SK-N-SH (cell line): Measurements from ENCODE around the gene ZWINT. TPM values are rescaled to one million over a fixed set of nuclear protein-coding genes. Genes with fewer than 3 reads are reported as not detected.

ENCODE experiments used
- CTCF ChIA-PET: fragments of 300-600, 350-600 bp; formaldehyde crosslinking; extraction: SDS; loops from one replicate; lab custom pipeline; 2021; lab: Yijun Ruan, JAX
- POLR2A ChIA-PET: fragments of 350-600 bp; sonication (Branson Sonifier 250); formaldehyde crosslinking; extraction: SDS; loops from one replicate; lab custom pipeline; 2020; ENCODE audit warnings: antibody characterized with exemption, inconsistent platforms; lab: Yijun Ruan, JAX
- DNase-seq: peaks from one replicate; pipeline ENCODE4 v3.0.0; 2012
- H2AFZ ChIP-seq: fragments of 200-600 bp; sonication (generic); 2 replicates; pipeline ENCODE4 v1.8.1; 2016; ENCODE audit warnings: antibody characterized with exemption, mild to moderate bottlenecking, low read depth
- H3F3A ChIP-seq: fragments of 200-600 bp; sonication (generic); replicated peaks from 2 replicates; pipeline ENCODE3; 2016; ENCODE audit warnings: antibody characterized with exemption, mild to moderate bottlenecking; ENCODE audit not compliant: insufficient read depth
- H3K27ac ChIP-seq, 2 experiments: fragments of 200-500 bp in 1 of 2; fragments of 200-600 bp in 1 of 2; sonication (Bioruptor generic) in 1 of 2; sonication (generic), shearing (Covaris generic) in 1 of 2; 2 replicates each; pipeline versions ENCODE4 v1.5.1 to v1.6.1; 2014 to 2016; ENCODE audit warnings: low read depth in 2 of 2, inconsistent platforms in 1 of 2, low read length in 1 of 2, mild to moderate bottlenecking in 1 of 2, mixed read lengths in 1 of 2
- H3K27me3 ChIP-seq: fragments of 200-600 bp; sonication (generic), shearing (Covaris generic); 2 replicates; pipeline ENCODE4 v1.6.1; 2016; ENCODE audit warnings: mixed run types; ENCODE audit not compliant: insufficient read depth
- H3K36me3 ChIP-seq, 2 experiments: fragments of 200-500 bp in 1 of 2; fragments of 200-600 bp in 1 of 2; sonication (Bioruptor generic) in 1 of 2; sonication (generic) in 1 of 2; replicated peaks in 1 of 2; 2 replicates each; pipeline versions ENCODE3 to v1.5.1; 2014 to 2016; ENCODE audit warnings: low read length in 1 of 2, mild to moderate bottlenecking in 1 of 2; ENCODE audit not compliant: insufficient read depth in 2 of 2, control insufficient read depth in 1 of 2
- H3K4me1 ChIP-seq, 2 experiments: fragments of 200-500 bp in 1 of 2; fragments of 200-600 bp in 1 of 2; sonication (Bioruptor generic) in 1 of 2; sonication (generic), shearing (Covaris generic) in 1 of 2; 2 replicates each; pipeline versions ENCODE4 v1.5.1 to v1.6.1; 2014 to 2016; ENCODE audit warnings: low read depth in 1 of 2, low read length in 1 of 2, mixed run types in 1 of 2; ENCODE audit not compliant: insufficient read depth in 2 of 2, control insufficient read depth in 1 of 2
- H3K4me2 ChIP-seq: fragments of 200-600 bp; sonication (generic), shearing (Covaris generic); 2 replicates; pipeline ENCODE4 v1.6.1; 2017; ENCODE audit warnings: mixed run types
- H3K4me3 ChIP-seq, 2 experiments: fragments of 200-500 bp in 1 of 2; fragments of 200-600 bp in 1 of 2; sonication (Bioruptor generic) in 1 of 2; sonication (generic), shearing (Covaris generic) in 1 of 2; 2 replicates each; pipeline versions ENCODE4 v1.5.1 to v1.8.1; 2014 to 2016; ENCODE audit warnings: low read depth in 2 of 2, inconsistent platforms in 1 of 2, low read length in 1 of 2, mild to moderate bottlenecking in 1 of 2, mixed read lengths in 1 of 2, moderate library complexity in 1 of 2
- H3K79me2 ChIP-seq: fragments of 200-600 bp; sonication (generic); 2 replicates; pipeline ENCODE4 v1.8.1; 2017; ENCODE audit warnings: mild to moderate bottlenecking; ENCODE audit not compliant: insufficient read depth
- H3K9ac ChIP-seq: fragments of 200-600 bp; sonication (generic); 2 replicates; pipeline ENCODE4 v1.6.1; 2017; ENCODE audit warnings: mixed run types
- H3K9me2 ChIP-seq: fragments of 200-600 bp; sonication (generic); 2 replicates; pipeline ENCODE4 v1.6.1; 2017; ENCODE audit warnings: mixed run types
- H3K9me3 ChIP-seq: fragments of 200-600 bp; sonication (generic); 2 replicates; pipeline ENCODE4 v1.6.1; 2017; ENCODE audit warnings: mixed run types, mild to moderate bottlenecking, moderate library complexity
- H4K20me1 ChIP-seq: fragments of 200-600 bp; sonication (generic); 2 replicates; pipeline ENCODE4 v1.6.1; 2017; ENCODE audit warnings: mild to moderate bottlenecking, mixed run types; ENCODE audit not compliant: insufficient read depth
- CHD2 ChIP-seq: fragments of 150-350 bp; IDR thresholded peaks from 2 replicates; pipeline ENCODE4 v1.6.1; 2018; ENCODE audit warnings: low read length; ENCODE audit not compliant: partially characterized antibody
- EP300 ChIP-seq, 2 experiments: IDR thresholded peaks; 2 replicates each; pipeline versions ENCODE4 v1.4.0 to v1.6.1; 2012; ENCODE audit warnings: borderline replicate concordance in 1 of 2, low read depth in 1 of 2, low read length in 1 of 2
- FOXM1 ChIP-seq: IDR thresholded peaks from 2 replicates; pipeline ENCODE4 v1.4.0; 2012; ENCODE audit warnings: low read depth, mild to moderate bottlenecking
- JUND ChIP-seq: IDR thresholded peaks from 2 replicates; pipeline ENCODE4 v1.4.0; 2012
- MAX ChIP-seq: IDR thresholded peaks from 2 replicates; pipeline ENCODE4 v1.4.0; 2012; ENCODE audit warnings: low read depth
- MEF2A ChIP-seq: IDR thresholded peaks from 2 replicates; pipeline ENCODE4 v1.4.0; 2012; ENCODE audit warnings: low read depth, borderline replicate concordance
- RCOR1 ChIP-seq: fragments of 150-350 bp; IDR thresholded peaks from 2 replicates; pipeline ENCODE4 v1.6.1; 2017; ENCODE audit warnings: antibody characterized with exemption, low read length
- RXRA ChIP-seq: IDR thresholded peaks from 2 replicates; pipeline ENCODE4 v1.4.0; 2012; ENCODE audit warnings: low read depth, mild to moderate bottlenecking, borderline replicate concordance
- YY1 ChIP-seq: IDR thresholded peaks from 2 replicates; pipeline ENCODE4 v1.4.0; 2012; ENCODE audit warnings: low read depth, mild to moderate bottlenecking
- polyA plus RNA-seq, 3 experiments: library from polyadenylated mRNA; depleted of rRNA; stranded (reverse); fragments of >200 nt; gene quantifications; 2 replicates each; pipeline ENCODE4 v1.2.3, GENCODE V29; 2012
- TF ChIP-seq, protein P1 (sequence below): IDR thresholded peaks from 2 replicates; pipeline ENCODE4 v1.4.0; 2012; ENCODE audit warnings: low read depth, borderline replicate concordance
- TF ChIP-seq, protein P2 (sequence below): IDR thresholded peaks from 2 replicates; pipeline ENCODE4 v1.6.1; 2012; ENCODE audit warnings: mild to moderate bottlenecking, low read depth, low read length, moderate library complexity
- TF ChIP-seq, protein P3 (sequence below): IDR thresholded peaks from 2 replicates; pipeline ENCODE4; 2012

Gene ZWINT
- polyA plus RNA-seq, 1 of the 3 experiments (the other 2 are of a cell fraction), result 49.3 TPM

DNA sequence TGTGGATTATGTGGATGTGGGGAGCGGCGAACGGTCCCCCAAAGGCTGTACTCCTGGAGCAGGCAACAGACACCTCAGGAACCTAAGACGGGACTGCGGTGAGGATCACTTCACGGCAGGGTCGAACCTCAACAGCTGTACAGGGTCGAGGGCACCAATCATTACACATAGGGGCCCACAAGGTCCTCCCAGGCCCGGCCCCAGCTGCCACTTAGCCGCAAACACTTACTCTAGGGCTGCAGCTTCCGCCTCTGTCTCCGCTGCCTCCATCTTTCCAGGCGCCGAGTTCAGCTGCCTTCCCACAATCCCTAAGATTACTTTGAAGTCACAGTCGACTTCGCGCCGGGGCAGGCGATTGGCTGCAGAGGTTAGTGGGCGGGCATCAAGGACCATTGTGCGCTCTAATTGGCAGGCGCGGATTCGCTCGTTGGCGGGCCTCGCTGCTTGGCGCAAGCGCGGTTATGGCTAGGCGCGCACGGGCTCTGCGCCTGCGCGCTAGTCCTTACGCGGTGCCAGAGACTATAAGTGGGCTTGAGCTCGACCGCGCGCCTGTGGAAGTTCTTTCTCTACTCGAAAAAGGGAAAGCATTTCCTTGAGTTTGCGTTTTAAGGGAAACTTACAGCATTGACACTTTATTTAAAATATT, at the start of gene ZWINT (continued):
- TF ChIP-seq, protein P1, sequence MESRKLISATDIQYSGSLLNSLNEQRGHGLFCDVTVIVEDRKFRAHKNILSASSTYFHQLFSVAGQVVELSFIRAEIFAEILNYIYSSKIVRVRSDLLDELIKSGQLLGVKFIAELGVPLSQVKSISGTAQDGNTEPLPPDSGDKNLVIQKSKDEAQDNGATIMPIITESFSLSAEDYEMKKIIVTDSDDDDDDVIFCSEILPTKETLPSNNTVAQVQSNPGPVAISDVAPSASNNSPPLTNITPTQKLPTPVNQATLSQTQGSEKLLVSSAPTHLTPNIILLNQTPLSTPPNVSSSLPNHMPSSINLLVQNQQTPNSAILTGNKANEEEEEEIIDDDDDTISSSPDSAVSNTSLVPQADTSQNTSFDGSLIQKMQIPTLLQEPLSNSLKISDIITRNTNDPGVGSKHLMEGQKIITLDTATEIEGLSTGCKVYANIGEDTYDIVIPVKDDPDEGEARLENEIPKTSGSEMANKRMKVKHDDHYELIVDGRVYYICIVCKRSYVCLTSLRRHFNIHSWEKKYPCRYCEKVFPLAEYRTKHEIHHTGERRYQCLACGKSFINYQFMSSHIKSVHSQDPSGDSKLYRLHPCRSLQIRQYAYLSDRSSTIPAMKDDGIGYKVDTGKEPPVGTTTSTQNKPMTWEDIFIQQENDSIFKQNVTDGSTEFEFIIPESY, result no peak
- TF ChIP-seq MAX, result peak; percentile 31; the same call in 1 of the 2 replicates
- peak; percentile 89 for TF ChIP-seq CHD2
- TF ChIP-seq YY1, result peak; percentile 87
- no peak for TF ChIP-seq JUND
- no peak for TF ChIP-seq RXRA
- TF ChIP-seq, protein P2, sequence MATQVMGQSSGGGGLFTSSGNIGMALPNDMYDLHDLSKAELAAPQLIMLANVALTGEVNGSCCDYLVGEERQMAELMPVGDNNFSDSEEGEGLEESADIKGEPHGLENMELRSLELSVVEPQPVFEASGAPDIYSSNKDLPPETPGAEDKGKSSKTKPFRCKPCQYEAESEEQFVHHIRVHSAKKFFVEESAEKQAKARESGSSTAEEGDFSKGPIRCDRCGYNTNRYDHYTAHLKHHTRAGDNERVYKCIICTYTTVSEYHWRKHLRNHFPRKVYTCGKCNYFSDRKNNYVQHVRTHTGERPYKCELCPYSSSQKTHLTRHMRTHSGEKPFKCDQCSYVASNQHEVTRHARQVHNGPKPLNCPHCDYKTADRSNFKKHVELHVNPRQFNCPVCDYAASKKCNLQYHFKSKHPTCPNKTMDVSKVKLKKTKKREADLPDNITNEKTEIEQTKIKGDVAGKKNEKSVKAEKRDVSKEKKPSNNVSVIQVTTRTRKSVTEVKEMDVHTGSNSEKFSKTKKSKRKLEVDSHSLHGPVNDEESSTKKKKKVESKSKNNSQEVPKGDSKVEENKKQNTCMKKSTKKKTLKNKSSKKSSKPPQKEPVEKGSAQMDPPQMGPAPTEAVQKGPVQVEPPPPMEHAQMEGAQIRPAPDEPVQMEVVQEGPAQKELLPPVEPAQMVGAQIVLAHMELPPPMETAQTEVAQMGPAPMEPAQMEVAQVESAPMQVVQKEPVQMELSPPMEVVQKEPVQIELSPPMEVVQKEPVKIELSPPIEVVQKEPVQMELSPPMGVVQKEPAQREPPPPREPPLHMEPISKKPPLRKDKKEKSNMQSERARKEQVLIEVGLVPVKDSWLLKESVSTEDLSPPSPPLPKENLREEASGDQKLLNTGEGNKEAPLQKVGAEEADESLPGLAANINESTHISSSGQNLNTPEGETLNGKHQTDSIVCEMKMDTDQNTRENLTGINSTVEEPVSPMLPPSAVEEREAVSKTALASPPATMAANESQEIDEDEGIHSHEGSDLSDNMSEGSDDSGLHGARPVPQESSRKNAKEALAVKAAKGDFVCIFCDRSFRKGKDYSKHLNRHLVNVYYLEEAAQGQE, result no peak

DNA sequence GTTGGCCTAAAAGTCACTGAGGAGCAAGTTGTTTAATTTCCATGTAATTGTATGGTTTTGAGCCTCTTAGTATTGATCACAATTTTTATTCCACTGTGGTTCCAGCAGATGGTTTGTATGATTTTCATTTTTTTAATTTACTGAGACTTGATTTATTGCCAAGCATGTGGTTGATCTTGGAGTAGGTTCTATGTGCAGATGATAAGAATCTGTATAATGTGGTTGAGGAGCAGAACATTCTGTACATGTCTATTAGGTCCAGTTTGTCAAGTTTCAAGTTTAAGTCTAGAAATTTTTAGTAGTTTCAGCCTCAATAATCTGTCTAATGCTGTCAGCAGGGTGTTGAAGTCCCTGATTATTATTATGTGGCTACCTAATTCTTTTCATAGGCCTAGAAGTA, 22.7 kb upstream of the ZWINT start:
- no peak for TF ChIP-seq MEF2A
- TF ChIP-seq, protein P3, sequence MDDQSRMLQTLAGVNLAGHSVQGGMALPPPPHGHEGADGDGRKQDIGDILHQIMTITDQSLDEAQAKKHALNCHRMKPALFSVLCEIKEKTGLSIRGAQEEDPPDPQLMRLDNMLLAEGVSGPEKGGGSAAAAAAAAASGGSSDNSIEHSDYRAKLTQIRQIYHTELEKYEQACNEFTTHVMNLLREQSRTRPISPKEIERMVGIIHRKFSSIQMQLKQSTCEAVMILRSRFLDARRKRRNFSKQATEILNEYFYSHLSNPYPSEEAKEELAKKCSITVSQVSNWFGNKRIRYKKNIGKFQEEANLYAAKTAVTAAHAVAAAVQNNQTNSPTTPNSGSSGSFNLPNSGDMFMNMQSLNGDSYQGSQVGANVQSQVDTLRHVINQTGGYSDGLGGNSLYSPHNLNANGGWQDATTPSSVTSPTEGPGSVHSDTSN, result no peak
- no peak for TF ChIP-seq FOXM1
- TF ChIP-seq EP300 (IDR thresholded peaks at IDR 0.05; ENCODE audit: borderline replicate concordance in 1 of 2, low read depth in 1 of 2, low read length in 1 of 2), result no peak
- TF ChIP-seq RCOR1, result no peak
- POLR2A ChIA-PET, result no interaction called here
- Histone ChIP-seq H3K36me3 (no peaks in the 10 kb centered on the region), H3K4me1 (no peaks in the 10 kb centered on the region), H3K4me2 (no peak overlapping the region), H3K9ac (no peak overlapping the region), H3K27me3 (no peaks in the 10 kb centered on the region), H4K20me1 (no peaks in the 10 kb centered on the region), H3K27ac (no peak overlapping the region), H3K4me3 (no peak overlapping the region), H2AFZ (no peak overlapping the region), H3F3A (no peaks in the 10 kb centered on the region), H3K9me3 (no peaks in the 10 kb centered on the region), H3K9me2 (no peaks in the 10 kb centered on the region), H3K79me2 (no peaks in the 10 kb centered on the region)
- CTCF ChIA-PET, result no interaction called here
- DNase-seq, result no peak
